Measurements from ENCODE around the gene DSCAML1. TPM values are rescaled to one million over a fixed set of nuclear protein-coding genes. Genes with fewer than 3 reads are reported as not detected.

DSCAML1 gene
- total and polyA plus RNA-seq, 9 of the 15 experiments (the other 6 are each of a cell fraction or from before 2014, with no cell fraction given), result not detected

GRCh38 chr11:117605331-117605730 is 191.7 kb downstream of the DSCAML1 start:
- no peaks in the 10 kb centered on the region for H3K36me3 ChIP-seq (ENCODE audit: control insufficient read depth, insufficient read depth, low read length)
- H3K9ac ChIP-seq (ENCODE audit: insufficient read depth in 1 of 2, low read depth in 2 of 2, low read length in 2 of 2), result no peak overlapping the region
- no peak overlapping the region for H3K4me3 ChIP-seq
- no peak for FAIRE-seq
- H3K79me2 ChIP-seq (ENCODE audit: control insufficient read depth, insufficient read depth, low read length), result no peaks in the 10 kb centered on the region
- in situ Hi-C loops (cut with MboI) (no loop called here), intact Hi-C loops (cut with micrococcal nuclease) (no loop called here)
- no peak for DNase-seq (ENCODE audit: extremely low read depth in 1 of 4, low spot score in 3 of 4)
- POLR2A ChIA-PET, result interaction anchor here (1.2 kb wide), 1 partner anchor 277 kb away, joined by 3 read pairs; the partner anchor contains the start of gene CEP164
- no peak for ATAC-seq
- CTCF ChIA-PET (ENCODE audit: low intra/inter-chr PET ratio), result no interaction called here
- H3K27ac ChIP-seq (ENCODE audit: extremely low read depth, low read depth, low read length), result no peak overlapping the region
- no TSS peak for BruUV-seq (replicated peaks)
- H3K27me3 ChIP-seq (ENCODE audit: control insufficient read depth in 2 of 2, insufficient read depth in 2 of 2, low read length in 2 of 2), result peaks cover 10 to 73% of the 10 kb centered on the region in 2 experiments; a peak in 3 of 5 replicates
- H4K20me1 ChIP-seq (replicated peaks; ENCODE audit: control insufficient read depth, insufficient read depth, low read length), result peaks cover 4% of the 10 kb centered on the region
- H3K4me1 ChIP-seq (replicated peaks in 1 of 2; ENCODE audit: control insufficient read depth in 2 of 2, insufficient read depth in 2 of 2, low read length in 2 of 2), result no peaks in the 10 kb centered on the region
- no peak overlapping the region for H3K4me2 ChIP-seq (ENCODE audit: insufficient read depth, low read length)
- H2AFZ ChIP-seq (ENCODE audit: low read depth, low read length), result no peak overlapping the region
- H3K9me1 ChIP-seq (ENCODE audit: control insufficient read depth, insufficient read depth, low read length), result no peaks in the 10 kb centered on the region
- H3K9me3 ChIP-seq (replicated peaks; ENCODE audit: control insufficient read depth, insufficient read depth, low read depth, low read length), result no peaks in the 10 kb centered on the region
- TF ChIP-seq PATZ1 (CRISPR knock-in tag; IDR thresholded peaks at IDR 0.05; ENCODE audit: borderline replicate concordance) (no peak), THAP7 (CRISPR knock-in tag; IDR thresholded peaks at IDR 0.05) (no peak), THRB (CRISPR knock-in tag; conservative IDR thresholded peaks at IDR 0.05) (no peak), CREBBP (IDR thresholded peaks at IDR 0.05; ENCODE audit: low read depth, low read length) (no peak), ZFX (CRISPR knock-in tag; IDR thresholded peaks at IDR 0.05) (no peak), E2F8 (IDR thresholded peaks at IDR 0.05; ENCODE audit: low read depth, partially characterized antibody) (no peak), FIP1L1 (IDR thresholded peaks at IDR 0.05; ENCODE audit: low read depth, low read length, poor library complexity, severe bottlenecking) (no peak), ZFP91 (CRISPR knock-in tag; IDR thresholded peaks at IDR 0.05) (no peak), C11orf30 (IDR thresholded peaks at IDR 0.05; ENCODE audit: low read depth) (no peak), ZNF551 (CRISPR knock-in tag; IDR thresholded peaks at IDR 0.05) (no peak), ZNF263 (CRISPR knock-in tag; IDR thresholded peaks at IDR 0.05; ENCODE audit: borderline replicate concordance) (no peak), PTTG1 (tag; IDR thresholded peaks at IDR 0.05; ENCODE audit: low read depth) (no peak), KDM4B (IDR thresholded peaks at IDR 0.05; ENCODE audit: borderline replicate concordance in 2 of 2, low read depth in 1 of 2) (no peak)
- WGBS (ENCODE audit: insufficient coverage, low coverage, missing lambda C conversion rate), result 0% methylated on average over 7 of the region's 8 CpGs

Data from K562 (cell line).